Endodermal cell (in vitro differentiated cells): ENCODE results near the gene C4orf36. TPM values are rescaled to one million over a fixed set of nuclear protein-coding genes. Genes with fewer than 3 reads are reported as not detected.

Experiments
- DNase-seq: peaks from one replicate; pipeline ENCODE4 v3.0.0-alpha.2; 2017
- H3K27ac ChIP-seq: 2 replicates; pipeline ENCODE4 v1.5.1; 2013; ENCODE audit warnings: mild to moderate bottlenecking, low read depth, low read length, moderate library complexity
- H3K27me3 ChIP-seq: 2 replicates; pipeline ENCODE4 v1.6.1; 2013; ENCODE audit warnings: mild to moderate bottlenecking, low read length, moderate library complexity; ENCODE audit not compliant: insufficient read depth, control insufficient read depth, poor library complexity, severe bottlenecking
- H3K36me3 ChIP-seq: 2 replicates; pipeline ENCODE4 v1.7.0; 2013; ENCODE audit warnings: mild to moderate bottlenecking, low read length, moderate library complexity; ENCODE audit not compliant: control insufficient read depth, insufficient read depth
- H3K4me1 ChIP-seq: one replicate; pipeline ENCODE4 v1.7.0; 2013; ENCODE audit warnings: low read length; ENCODE audit not compliant: control insufficient read depth, insufficient read depth
- H3K4me3 ChIP-seq: 2 replicates; pipeline ENCODE4 v1.5.1; 2013; ENCODE audit warnings: mild to moderate bottlenecking, low read length, moderate library complexity
- H3K9ac ChIP-seq: 2 replicates; pipeline ENCODE4 v1.6.1; 2013; ENCODE audit warnings: mild to moderate bottlenecking, low read length, moderate library complexity; ENCODE audit not compliant: poor library complexity, severe bottlenecking; ENCODE audit errors: extremely low read depth
- H3K9me3 ChIP-seq: 2 replicates; pipeline ENCODE4 v1.6.1; 2013; ENCODE audit warnings: mild to moderate bottlenecking, low read length, moderate library complexity; ENCODE audit not compliant: control insufficient read depth
- H3K27ac Mint-ChIP-seq: 2 replicates; pipeline ENCODE4 v1.8.0; 2020; ENCODE audit warnings: mixed read lengths
- H3K27me3 Mint-ChIP-seq: 2 replicates; pipeline ENCODE4 v1.8.0; 2021; ENCODE audit warnings: mild to moderate bottlenecking, mixed read lengths; ENCODE audit not compliant: insufficient read depth
- H3K36me3 Mint-ChIP-seq: 2 replicates; pipeline ENCODE4 v1.8.0; 2020; ENCODE audit warnings: low read depth, mixed read lengths
- H3K4me1 Mint-ChIP-seq: 2 replicates; pipeline ENCODE4 v1.8.0; 2020; ENCODE audit warnings: mixed read lengths
- H3K4me3 Mint-ChIP-seq: 2 replicates; pipeline ENCODE4 v1.8.0; 2020; ENCODE audit warnings: mild to moderate bottlenecking, moderate library complexity, mixed read lengths
- H3K9me3 Mint-ChIP-seq: 2 replicates; pipeline ENCODE4 v1.8.0; 2020; ENCODE audit warnings: mild to moderate bottlenecking, mixed read lengths
- WGBS, 2 experiments: methylation state at CpG; one replicate each; pipeline versions ENCODE4 v1.1.5 to v1.1.7; 2013; ENCODE audit warnings: missing lambda C conversion rate in 2 of 2, mixed read lengths in 1 of 2; ENCODE audit not compliant: insufficient coverage in 1 of 2, insufficient read length in 1 of 2; 5-methylcytosine and 5-hydroxymethylcytosine counted together
- total RNA-seq, 2 donors: library from RNA; stranded (reverse); fragmentation: NEBNext Ultra II Directional in 1 of 2; extraction: Animal tissue kit (Norgen Biotek cat#: 25700) in 1 of 2; gene quantifications; 2 replicates in 1 of 2; 3 replicates in 1 of 2; pipeline ENCODE4 v1.2.1, GENCODE V29; 2021
- TF ChIP-seq, protein P1 (sequence below): fragments of 200-600 bp; sonication (generic); conservative IDR thresholded peaks from 2 replicates; pipeline ENCODE4 v1.5.0; 2021; ENCODE audit warnings: antibody characterized with exemption, mild to moderate bottlenecking

The C4orf36 gene
- total RNA-seq, 2 donors from 2014 or later = 2.2 to 3.7 TPM

DNA sequence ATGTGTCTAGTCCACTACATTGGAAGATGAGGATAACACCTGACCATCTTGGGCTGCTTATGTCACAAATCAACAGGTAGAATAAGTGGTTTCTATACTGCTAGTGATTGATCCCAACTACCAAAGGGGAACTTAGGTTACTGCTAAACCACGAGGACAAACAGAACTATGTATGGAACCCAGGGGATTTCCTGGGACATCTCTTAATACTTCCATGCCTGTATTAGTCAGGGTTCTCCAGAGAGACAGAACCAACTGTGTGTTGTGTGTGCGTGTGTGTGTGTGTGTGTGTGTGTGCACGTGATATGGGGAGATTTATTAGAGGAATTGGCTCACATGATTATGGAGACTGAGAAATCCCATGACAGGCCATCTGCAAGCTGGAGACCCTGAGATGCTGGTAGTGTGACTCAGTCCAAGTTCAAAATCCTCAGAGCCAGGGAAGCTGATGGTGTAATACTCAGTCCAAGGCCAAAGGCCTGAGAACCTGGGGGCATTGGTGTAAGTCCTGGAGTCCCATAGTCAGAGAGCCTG lies 26.4 kb upstream of the C4orf36 start:
- H3K27ac ChIP-seq = no peak overlapping the region
- H3K36me3 ChIP-seq = no peaks in the 10 kb centered on the region
- Mint-ChIP-seq H3K27me3 (no peaks in the 10 kb centered on the region), H3K36me3 (peaks cover 5% of the 10 kb centered on the region), H3K4me1 (peaks cover 2% of the 10 kb centered on the region), H3K27ac (no peak overlapping the region), H3K9me3 (no peaks in the 10 kb centered on the region), H3K4me3 (no peak overlapping the region)
- WGBS, 2 experiments = 0 to 54% methylated on average over 1 to 3 of the region's 3 CpGs
- H3K9ac ChIP-seq = no peak overlapping the region
- no peaks in the 10 kb centered on the region for H3K27me3 ChIP-seq
- DNase-seq = peak; percentile 15
- no peaks in the 10 kb centered on the region for H3K4me1 ChIP-seq
- H3K4me3 ChIP-seq = no peak overlapping the region
- no peaks in the 10 kb centered on the region for H3K9me3 ChIP-seq
- TF ChIP-seq, protein P1, sequence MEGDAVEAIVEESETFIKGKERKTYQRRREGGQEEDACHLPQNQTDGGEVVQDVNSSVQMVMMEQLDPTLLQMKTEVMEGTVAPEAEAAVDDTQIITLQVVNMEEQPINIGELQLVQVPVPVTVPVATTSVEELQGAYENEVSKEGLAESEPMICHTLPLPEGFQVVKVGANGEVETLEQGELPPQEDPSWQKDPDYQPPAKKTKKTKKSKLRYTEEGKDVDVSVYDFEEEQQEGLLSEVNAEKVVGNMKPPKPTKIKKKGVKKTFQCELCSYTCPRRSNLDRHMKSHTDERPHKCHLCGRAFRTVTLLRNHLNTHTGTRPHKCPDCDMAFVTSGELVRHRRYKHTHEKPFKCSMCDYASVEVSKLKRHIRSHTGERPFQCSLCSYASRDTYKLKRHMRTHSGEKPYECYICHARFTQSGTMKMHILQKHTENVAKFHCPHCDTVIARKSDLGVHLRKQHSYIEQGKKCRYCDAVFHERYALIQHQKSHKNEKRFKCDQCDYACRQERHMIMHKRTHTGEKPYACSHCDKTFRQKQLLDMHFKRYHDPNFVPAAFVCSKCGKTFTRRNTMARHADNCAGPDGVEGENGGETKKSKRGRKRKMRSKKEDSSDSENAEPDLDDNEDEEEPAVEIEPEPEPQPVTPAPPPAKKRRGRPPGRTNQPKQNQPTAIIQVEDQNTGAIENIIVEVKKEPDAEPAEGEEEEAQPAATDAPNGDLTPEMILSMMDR = no peak

DNA sequence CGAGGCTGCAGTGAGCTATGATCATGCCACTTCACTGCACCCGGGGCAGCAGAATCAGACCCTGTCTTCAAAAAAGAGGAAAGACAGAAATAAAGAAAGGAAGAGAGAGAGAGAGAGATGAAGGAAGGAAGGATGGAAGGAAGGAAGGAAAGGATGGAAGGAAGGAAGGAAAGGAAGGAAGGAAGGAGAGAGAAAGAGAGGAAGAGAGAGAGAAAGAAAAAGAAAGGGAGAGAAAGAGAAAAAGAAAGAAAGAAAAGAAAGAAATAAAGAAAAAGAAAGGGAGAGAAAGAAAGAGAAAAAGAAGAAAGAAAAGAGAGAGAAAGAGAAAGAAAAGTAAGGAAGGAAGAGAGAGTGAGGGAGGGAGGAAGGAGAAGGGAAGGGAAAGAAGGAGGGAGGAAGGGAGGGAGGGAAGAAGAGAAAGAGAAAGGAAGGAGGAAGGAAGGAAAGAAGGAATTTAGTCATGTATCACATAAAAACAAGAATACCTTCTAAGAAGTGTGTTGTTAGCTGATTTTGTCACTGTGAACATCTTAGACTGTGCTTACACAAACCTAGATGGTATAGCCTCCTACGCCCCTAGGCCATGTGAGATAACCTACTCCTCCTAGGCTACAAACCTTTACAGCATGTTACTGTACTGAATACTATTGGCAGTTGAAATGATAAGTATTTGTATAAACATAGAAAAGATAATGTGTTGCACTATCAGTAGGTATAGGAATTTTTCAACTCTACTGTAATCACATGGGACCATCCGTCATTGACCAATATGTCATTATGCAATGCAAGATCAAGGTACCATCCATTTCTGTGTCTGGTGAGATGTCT lies 25.2 kb upstream of the C4orf36 start:
- Mint-ChIP-seq H3K9me3 (no peaks in the 10 kb centered on the region), H3K27me3 (no peaks in the 10 kb centered on the region), H3K4me1 (peaks cover under 1% of the 10 kb centered on the region), H3K27ac (no peak overlapping the region), H3K4me3 (no peak overlapping the region), H3K36me3 (peaks cover 12% of the 10 kb centered on the region)
- H3K4me1 ChIP-seq = no peaks in the 10 kb centered on the region
- no peaks in the 10 kb centered on the region for H3K9me3 ChIP-seq
- H3K36me3 ChIP-seq = no peaks in the 10 kb centered on the region
- 96 to 100% methylated on average over 1 to 4 of the region's 4 CpGs for WGBS, 2 experiments
- no peak overlapping the region for H3K9ac ChIP-seq
- no peaks in the 10 kb centered on the region for H3K27me3 ChIP-seq
- no peak overlapping the region for H3K27ac ChIP-seq
- TF ChIP-seq, protein P1 = no peak
- H3K4me3 ChIP-seq = no peak overlapping the region
- no peak for DNase-seq

DNA sequence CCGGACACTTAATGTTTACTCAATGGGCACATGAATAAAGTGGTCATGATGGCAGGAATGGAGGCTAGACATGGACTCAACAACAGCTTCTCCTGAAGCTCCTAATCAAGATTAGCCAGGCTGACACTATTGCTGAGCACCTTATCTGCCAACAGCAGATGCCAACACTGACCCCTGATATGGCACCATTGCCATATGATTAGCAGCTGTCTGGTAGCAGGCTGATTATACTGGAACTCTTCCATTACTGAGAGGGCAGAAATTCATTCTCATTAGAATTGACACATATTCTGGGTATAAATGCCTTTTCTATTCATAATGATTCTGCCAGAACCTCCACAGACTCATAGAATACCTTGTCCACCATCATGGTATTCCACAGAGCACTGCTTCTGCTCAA lies 24.2 kb upstream of the C4orf36 start:
- H3K4me1 Mint-ChIP-seq = no peaks in the 10 kb centered on the region
- peak; percentile 3 for DNase-seq
- TF ChIP-seq, protein P1 = no peak
- Histone ChIP-seq H3K27me3 (no peaks in the 10 kb centered on the region), H3K9me3 (no peaks in the 10 kb centered on the region), H3K4me1 (no peaks in the 10 kb centered on the region), H3K9ac (no peak overlapping the region), H3K36me3 (no peaks in the 10 kb centered on the region), H3K27ac (no peak overlapping the region), H3K4me3 (no peak overlapping the region)
- H3K27ac Mint-ChIP-seq = no peak overlapping the region
- H3K9me3 Mint-ChIP-seq = no peaks in the 10 kb centered on the region
- peaks cover 12% of the 10 kb centered on the region for H3K36me3 Mint-ChIP-seq
- no peaks in the 10 kb centered on the region for H3K27me3 Mint-ChIP-seq
- WGBS, 2 experiments = 0% methylated on average over 1 of the region's 1 CpG
- no peak overlapping the region for H3K4me3 Mint-ChIP-seq
